GM12865 (cell line): ENCODE data around the gene PDE11A.

Experiments
- DNase-seq: peaks from one replicate; pipeline ENCODE4 v3.0.0; 2010; ENCODE audit warnings: low read depth
- H3K4me3 ChIP-seq: 2 replicates; pipeline ENCODE4 v1.5.1; 2011; ENCODE audit warnings: mild to moderate bottlenecking, low read depth, low read length, control low read depth
- CTCF ChIP-seq: IDR thresholded peaks from 2 replicates; pipeline ENCODE4 v1.5.1; 2011; ENCODE audit warnings: low read length, control low read depth, low read depth, inconsistent platforms; ENCODE audit not compliant: insufficient read depth; ENCODE audit errors: missing control alignments

PDE11A gene

GRCh38 chr2:177923323-177923722, 149.3 kb downstream of the PDE11A start:
- DNase-seq = no peak
- TF ChIP-seq CTCF = no peak
- no peak overlapping the region for H3K4me3 ChIP-seq

GRCh38 chr2:177921726-177922125, 150.9 kb downstream of the PDE11A start:
- H3K4me3 ChIP-seq = no peak overlapping the region
- no peak for TF ChIP-seq CTCF
- no peak for DNase-seq

GRCh38 chr2:177917169-177917568, 155.4 kb downstream of the PDE11A start:
- no peak for TF ChIP-seq CTCF
- no peak for DNase-seq
- no peak overlapping the region for H3K4me3 ChIP-seq

GRCh38 chr2:177916342-177916741, 156.2 kb downstream of the PDE11A start:
- no peak for DNase-seq
- TF ChIP-seq CTCF = no peak
- no peak overlapping the region for H3K4me3 ChIP-seq

GRCh38 chr2:177914247-177914646, 158.3 kb downstream of the PDE11A start:
- TF ChIP-seq CTCF = no peak
- DNase-seq = no peak
- no peak overlapping the region for H3K4me3 ChIP-seq

- DNase-seq = no peak
- no peak for TF ChIP-seq CTCF
- no peak overlapping the region for H3K4me3 ChIP-seq
Observed at GRCh38 chr2:177909962-177910361, 162.6 kb downstream of the PDE11A start.

- TF ChIP-seq CTCF = no peak
- no peak overlapping the region for H3K4me3 ChIP-seq
Observed at GRCh38 chr2:177908824-177909223, 163.8 kb downstream of the PDE11A start.

More at GRCh38 chr2:177908824-177909223, 163.8 kb downstream of the PDE11A start:
- DNase-seq = no peak
